Colonic mucosa (tissue), 4 donors: ENCODE data around the gene POFUT2. TPM values are rescaled to one million over a fixed set of nuclear protein-coding genes. Genes with fewer than 3 reads are reported as not detected.

Source experiments
- DNase-seq: peaks from one replicate; pipeline ENCODE4 v3.0.0-alpha.2; 2020
- H3K27ac ChIP-seq: fragments of 200-600 bp; one replicate; pipeline ENCODE4 v1.8.0; 2021
- H3K27me3 ChIP-seq: fragments of 200-600 bp; one replicate; pipeline ENCODE4 v1.8.0; 2021
- H3K36me3 ChIP-seq: fragments of 200-600 bp; one replicate; pipeline ENCODE4 v1.8.0; 2021
- H3K4me1 ChIP-seq: fragments of 200-600 bp; one replicate; pipeline ENCODE4 v1.8.0; 2021; ENCODE audit warnings: mild to moderate bottlenecking
- H3K4me3 ChIP-seq: fragments of 200-600 bp; one replicate; pipeline ENCODE4 v1.8.0; 2021
- H3K9ac ChIP-seq, 2 donors: one replicate each; pipeline ENCODE4 v1.7.0; 2013; ENCODE audit warnings: control low read depth in 2 of 2, low read depth in 2 of 2, low read length in 2 of 2
- H3K9me3 ChIP-seq: fragments of 200-600 bp; one replicate; pipeline ENCODE4 v1.8.0; 2021
- CTCF ChIP-seq: fragments of 200-600 bp; IDR thresholded peaks from one replicate; pipeline ENCODE4 v1.8.0; 2022; ENCODE audit warnings: antibody characterized with exemption, mild to moderate bottlenecking
- intact Hi-C: fragments of 100-400 bp; cut with DNase I; formaldehyde crosslinking; loops from one replicate; pipeline ENCODE4 v1.14.1; 2022
- total RNA-seq, 2 donors: library from RNA; stranded (reverse); fragmentation: NEBNext Ultra II Directional in 1 of 2; extraction: Animal tissue kit (Norgen Biotek cat#: 25700) in 1 of 2; gene quantifications; one replicate each; pipeline ENCODE4 v1.2.1, GENCODE V29; 2021
- donor health status: healthy.
- donor health status: DM: no; HTN: no; CAD: no.
- donor health status: DM: no; HTN: no; CAD: no.

POFUT2 gene
- total RNA-seq, 2 donors from 2014 or later, result 23.8 to 31.6 TPM

GRCh38 chr21:45303751-45304475 lies 16.2 kb upstream of the POFUT2 start:
- H3K4me3 ChIP-seq, result no peak overlapping the region
- H3K27me3 ChIP-seq, result no peaks in the 10 kb centered on the region
- no peaks in the 10 kb centered on the region for H3K9me3 ChIP-seq
- no peak for TF ChIP-seq CTCF
- DNase-seq, result no peak
- H3K9ac ChIP-seq, result peak overlapping the region in 1 of 2 donors; percentile 9
- no peaks in the 10 kb centered on the region for H3K36me3 ChIP-seq
- intact Hi-C loops, result no loop called here
- H3K4me1 ChIP-seq, result no peaks in the 10 kb centered on the region
- H3K27ac ChIP-seq, result no peak overlapping the region

GRCh38 chr21:45303091-45303615 lies 15.5 kb upstream of the POFUT2 start:
- H3K9me3 ChIP-seq, result no peaks in the 10 kb centered on the region
- H3K4me3 ChIP-seq, result no peak overlapping the region
- no peak overlapping the region for H3K9ac ChIP-seq
- TF ChIP-seq CTCF, result no peak
- H3K4me1 ChIP-seq, result no peaks in the 10 kb centered on the region
- DNase-seq, result no peak
- no peak overlapping the region for H3K27ac ChIP-seq
- no peaks in the 10 kb centered on the region for H3K27me3 ChIP-seq
- intact Hi-C loops, result no loop called here
- no peaks in the 10 kb centered on the region for H3K36me3 ChIP-seq

- H3K4me3 ChIP-seq, result no peak overlapping the region
- H3K36me3 ChIP-seq, result no peaks in the 10 kb centered on the region
- H3K9ac ChIP-seq, result peak overlapping the region in 1 of 2 donors; percentile 64
- no peaks in the 10 kb centered on the region for H3K9me3 ChIP-seq
- DNase-seq, result no peak
- H3K4me1 ChIP-seq, result no peaks in the 10 kb centered on the region
- TF ChIP-seq CTCF, result no peak
- H3K27ac ChIP-seq, result peak overlapping the region; percentile 36
- H3K27me3 ChIP-seq, result no peaks in the 10 kb centered on the region
- intact Hi-C loops, result no loop called here
These were observed 14.7 kb upstream of the POFUT2 start for GRCh38 chr21:45302082-45303061.

GRCh38 chr21:45301521-45302081 lies 13.9 kb upstream of the POFUT2 start:
- no peak for TF ChIP-seq CTCF
- intact Hi-C loops, result no loop called here
- no peaks in the 10 kb centered on the region for H3K4me1 ChIP-seq
- peak overlapping the region; percentile 36 for H3K27ac ChIP-seq
- no peak for DNase-seq
- H3K9ac ChIP-seq, result peak overlapping the region in 1 of 2 donors; percentile 64
- no peaks in the 10 kb centered on the region for H3K36me3 ChIP-seq
- no peaks in the 10 kb centered on the region for H3K27me3 ChIP-seq
- H3K9me3 ChIP-seq, result no peaks in the 10 kb centered on the region
- H3K4me3 ChIP-seq, result no peak overlapping the region

- H3K4me1 ChIP-seq, result no peaks in the 10 kb centered on the region
- DNase-seq, result no peak
- H3K36me3 ChIP-seq, result no peaks in the 10 kb centered on the region
- peak overlapping the region in 1 of 2 donors; percentile 3 for H3K9ac ChIP-seq
- peak overlapping the region; percentile 40 for H3K27ac ChIP-seq
- no peaks in the 10 kb centered on the region for H3K27me3 ChIP-seq
- intact Hi-C loops, result no loop called here
- TF ChIP-seq CTCF, result no peak
- no peak overlapping the region for H3K4me3 ChIP-seq
- no peaks in the 10 kb centered on the region for H3K9me3 ChIP-seq
These were observed 13.3 kb upstream of the POFUT2 start for GRCh38 chr21:45300786-45301520.
